NB4 (cell line): ENCODE results near the gene RAET1G.

Source experiments
- DNase-seq: peaks from one replicate; pipeline ENCODE4 v3.0.0; 2010; ENCODE audit warnings: low read depth
- H3K4me3 ChIP-seq: one replicate; pipeline ENCODE4 v1.5.1; 2011; ENCODE audit warnings: mild to moderate bottlenecking, low read depth, low read length, moderate library complexity
- MYC ChIP-seq: IDR thresholded peaks from 2 replicates; pipeline ENCODE4 v1.6.1; 2011; ENCODE audit warnings: low read depth, low read length
- POLR2A ChIP-seq: IDR thresholded peaks from 2 replicates; pipeline ENCODE4 v1.6.1; 2011; ENCODE audit warnings: mild to moderate bottlenecking; ENCODE audit not compliant: insufficient read length; ENCODE audit errors: extremely low read depth
- TF ChIP-seq, protein P1 (sequence below): IDR thresholded peaks from 2 replicates; pipeline ENCODE4 v1.6.1; 2011; ENCODE audit warnings: low read depth, low read length
- TF ChIP-seq, protein P2 (sequence below): IDR thresholded peaks from one replicate; pipeline ENCODE4 v1.5.1; 2012; ENCODE audit warnings: low read depth, low read length

Gene RAET1G

DNA sequence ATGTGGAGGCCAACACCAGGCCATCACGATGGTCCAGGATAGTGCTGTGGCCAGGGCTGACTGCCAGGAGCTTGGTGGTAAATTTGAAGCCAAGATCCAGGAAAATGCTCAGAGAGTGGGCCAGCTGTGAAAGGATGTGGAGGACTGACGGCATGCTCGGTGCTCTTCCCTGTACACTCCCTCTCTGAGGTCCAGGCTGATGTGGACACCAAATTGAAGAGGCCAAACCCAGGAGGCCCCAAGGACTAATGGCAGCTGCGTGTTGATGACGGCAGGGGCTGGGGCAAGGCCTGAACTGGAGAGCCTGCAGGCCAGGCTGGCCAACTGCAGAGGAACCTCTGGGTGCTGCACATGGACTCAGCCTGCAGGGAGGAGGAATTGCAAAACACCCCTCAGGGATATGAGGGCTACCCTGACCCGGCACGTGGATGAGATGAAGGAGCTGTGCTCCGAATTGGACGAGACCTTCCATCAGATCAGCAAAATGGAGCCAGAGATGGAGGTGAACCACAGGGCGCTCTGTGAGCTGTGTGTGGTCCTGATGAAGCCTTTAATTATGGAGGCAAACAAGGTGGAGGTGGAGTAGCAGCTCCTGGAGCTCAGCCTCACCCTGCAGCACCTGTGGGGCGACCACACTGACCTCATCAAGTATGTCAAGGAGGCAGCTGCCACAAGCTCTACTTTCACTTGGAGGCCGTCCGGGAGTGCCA is 18.1 kb downstream of the RAET1G start:
- H3K4me3 ChIP-seq: no peak overlapping the region
- TF ChIP-seq POLR2A (no peak), MYC (no peak)
- TF ChIP-seq, protein P1, sequence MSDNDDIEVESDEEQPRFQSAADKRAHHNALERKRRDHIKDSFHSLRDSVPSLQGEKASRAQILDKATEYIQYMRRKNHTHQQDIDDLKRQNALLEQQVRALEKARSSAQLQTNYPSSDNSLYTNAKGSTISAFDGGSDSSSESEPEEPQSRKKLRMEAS: no peak
- TF ChIP-seq, protein P2, sequence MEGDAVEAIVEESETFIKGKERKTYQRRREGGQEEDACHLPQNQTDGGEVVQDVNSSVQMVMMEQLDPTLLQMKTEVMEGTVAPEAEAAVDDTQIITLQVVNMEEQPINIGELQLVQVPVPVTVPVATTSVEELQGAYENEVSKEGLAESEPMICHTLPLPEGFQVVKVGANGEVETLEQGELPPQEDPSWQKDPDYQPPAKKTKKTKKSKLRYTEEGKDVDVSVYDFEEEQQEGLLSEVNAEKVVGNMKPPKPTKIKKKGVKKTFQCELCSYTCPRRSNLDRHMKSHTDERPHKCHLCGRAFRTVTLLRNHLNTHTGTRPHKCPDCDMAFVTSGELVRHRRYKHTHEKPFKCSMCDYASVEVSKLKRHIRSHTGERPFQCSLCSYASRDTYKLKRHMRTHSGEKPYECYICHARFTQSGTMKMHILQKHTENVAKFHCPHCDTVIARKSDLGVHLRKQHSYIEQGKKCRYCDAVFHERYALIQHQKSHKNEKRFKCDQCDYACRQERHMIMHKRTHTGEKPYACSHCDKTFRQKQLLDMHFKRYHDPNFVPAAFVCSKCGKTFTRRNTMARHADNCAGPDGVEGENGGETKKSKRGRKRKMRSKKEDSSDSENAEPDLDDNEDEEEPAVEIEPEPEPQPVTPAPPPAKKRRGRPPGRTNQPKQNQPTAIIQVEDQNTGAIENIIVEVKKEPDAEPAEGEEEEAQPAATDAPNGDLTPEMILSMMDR: no peak
- no peak for DNase-seq

DNA sequence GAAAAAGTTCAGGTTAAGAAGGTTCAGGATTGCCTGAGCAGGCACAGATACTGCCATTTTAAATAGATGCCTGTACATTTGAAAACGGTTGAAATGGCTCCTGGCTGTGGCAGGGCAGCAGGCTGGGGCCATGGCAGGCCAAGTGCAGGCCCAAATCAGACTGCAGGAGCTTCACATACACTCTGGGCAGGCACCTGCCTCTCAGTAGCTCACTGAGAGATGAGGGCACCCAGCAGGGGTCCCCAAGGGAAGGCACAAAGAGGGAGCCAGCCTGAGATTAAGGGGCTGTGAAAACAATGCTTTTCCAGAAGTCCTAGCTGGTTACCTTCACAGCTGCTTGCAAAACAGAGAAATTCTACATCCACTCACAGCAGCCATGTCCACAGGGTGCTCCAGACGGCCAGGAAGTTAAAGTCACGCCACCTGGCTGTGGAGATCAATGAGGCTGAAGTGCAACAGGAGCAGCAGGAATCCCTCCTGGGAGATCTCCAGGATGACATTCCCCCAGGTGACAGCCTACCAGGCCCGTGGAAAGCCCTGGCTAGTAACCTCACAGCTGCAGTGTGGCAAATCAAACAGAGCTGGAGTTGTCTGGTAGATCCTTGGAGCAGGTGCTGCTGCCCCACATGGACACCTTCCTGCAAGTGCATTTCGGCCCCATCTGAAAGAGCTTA is 18.8 kb downstream of the RAET1G start:
- no peak for DNase-seq
- no peak overlapping the region for H3K4me3 ChIP-seq
- TF ChIP-seq MYC: no peak
- TF ChIP-seq, protein P1: no peak
- TF ChIP-seq, protein P2: no peak
- TF ChIP-seq POLR2A: no peak

DNA sequence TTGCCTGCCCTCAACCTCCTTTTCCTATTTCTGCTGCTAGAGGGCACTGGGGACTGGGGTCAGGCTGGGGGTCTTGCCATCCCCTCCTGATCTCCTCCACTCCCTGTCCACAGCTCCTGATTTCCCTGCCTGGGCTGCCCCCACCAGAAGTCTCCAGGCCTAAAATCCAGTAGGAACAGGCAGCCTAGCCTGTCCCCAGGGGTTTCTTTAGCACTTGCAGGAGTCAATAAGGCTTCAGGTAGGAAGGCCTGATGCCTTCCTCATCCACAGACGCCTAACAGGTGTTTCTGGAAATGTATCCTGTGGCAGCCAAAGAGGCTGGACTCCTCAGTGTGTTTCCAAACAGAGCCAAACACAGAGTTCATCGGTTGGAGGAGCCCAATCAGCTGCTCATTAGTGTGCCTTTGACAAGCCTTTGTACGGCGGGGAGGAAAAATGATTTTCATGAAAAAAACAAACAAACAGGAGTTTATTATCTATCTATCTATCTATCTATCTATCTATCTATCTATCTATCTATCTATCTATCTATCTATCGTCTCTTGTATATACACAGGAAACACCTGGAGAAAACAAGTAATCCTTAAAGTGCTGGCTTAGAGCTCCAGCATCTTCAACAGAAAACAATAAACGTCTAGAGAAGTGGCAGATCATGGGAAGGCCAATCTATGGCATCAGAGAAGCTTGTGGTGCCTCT is 21.3 kb downstream of the RAET1G start:
- TF ChIP-seq POLR2A (no peak), MYC (no peak)
- TF ChIP-seq, protein P1: no peak
- TF ChIP-seq, protein P2: no peak
- no peak overlapping the region for H3K4me3 ChIP-seq
- no peak for DNase-seq

DNA sequence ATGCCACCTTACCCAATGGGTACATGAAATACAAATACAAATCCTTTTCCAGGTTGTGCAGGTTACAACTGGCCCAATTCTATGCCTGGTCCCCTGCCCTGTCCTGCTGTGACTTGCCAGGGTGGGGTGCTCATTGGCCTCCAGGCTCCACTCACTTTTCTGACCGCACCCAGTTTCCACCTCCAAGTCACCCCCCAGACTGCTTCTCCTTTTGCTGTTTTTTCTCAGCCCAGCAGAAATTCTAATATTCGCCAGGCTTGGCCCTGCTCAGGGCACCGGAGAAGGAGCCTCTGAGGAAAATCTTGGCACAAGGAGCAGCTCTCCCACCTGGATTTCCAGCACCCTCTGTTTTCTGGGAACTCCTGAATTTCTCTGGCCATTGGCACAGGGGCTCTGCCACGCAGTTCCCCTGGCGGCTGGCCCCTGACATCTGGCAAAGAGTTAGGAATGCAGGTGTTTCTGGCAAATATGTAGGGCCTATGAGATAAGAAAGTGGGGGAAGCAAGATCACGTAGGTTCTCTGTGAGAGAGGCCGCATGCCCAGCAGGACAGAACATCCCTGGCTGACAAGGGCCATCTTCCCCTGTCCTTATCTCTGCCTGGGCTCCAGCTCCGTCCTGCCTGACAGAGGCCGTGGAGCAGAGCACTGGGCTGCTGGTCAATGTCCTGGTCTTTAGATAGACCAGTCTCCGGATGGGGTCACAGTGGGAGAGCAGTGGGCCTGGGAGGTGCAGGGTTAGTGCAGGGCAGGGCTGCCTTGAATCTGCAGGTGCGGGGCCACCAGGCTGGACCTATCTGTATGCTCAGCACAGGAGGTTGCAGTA is 22.1 kb downstream of the RAET1G start:
- TF ChIP-seq, protein P1: no peak
- TF ChIP-seq POLR2A: no peak
- no peak for TF ChIP-seq MYC
- TF ChIP-seq, protein P2: no peak
- DNase-seq: no peak
- H3K4me3 ChIP-seq: no peak overlapping the region

DNA sequence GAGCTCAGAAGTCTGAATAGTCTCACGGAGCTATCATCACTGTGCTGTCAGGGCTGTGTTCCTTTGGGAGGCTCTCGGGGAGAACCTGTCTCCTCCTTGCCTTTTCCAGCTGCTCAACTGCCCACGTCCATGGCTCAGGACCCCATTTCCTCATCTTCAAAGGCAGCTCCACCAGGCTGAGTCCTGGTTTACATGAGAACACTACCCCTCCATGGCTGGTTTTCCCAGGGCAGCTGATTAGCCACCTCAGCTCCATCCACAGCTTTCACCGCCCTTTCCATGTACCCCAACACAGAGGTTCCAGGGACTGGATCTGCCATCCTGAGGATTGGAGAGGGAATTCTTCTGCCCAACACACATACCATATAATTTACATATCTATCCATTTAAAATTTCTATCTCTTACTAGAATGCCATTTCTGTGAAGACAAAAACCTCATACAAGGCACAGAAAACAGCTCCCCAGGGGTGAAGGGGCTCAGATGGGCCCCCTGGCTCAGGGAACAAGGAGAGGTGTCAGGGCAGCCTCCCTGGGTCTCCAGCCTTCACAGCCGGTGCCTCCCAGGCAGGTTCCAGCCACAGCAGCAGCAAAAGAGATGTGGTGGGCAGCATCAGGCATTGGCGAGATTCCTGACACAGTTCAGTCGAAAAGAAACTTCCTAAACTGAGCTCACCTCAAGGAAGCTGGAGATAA is 22.8 kb downstream of the RAET1G start:
- H3K4me3 ChIP-seq: no peak overlapping the region
- DNase-seq: no peak
- TF ChIP-seq, protein P2: no peak
- TF ChIP-seq POLR2A (no peak), MYC (no peak)
- TF ChIP-seq, protein P1: no peak
